Stimulated activated CD8-positive, alpha-beta memory T cell treated with anti-CD3 and anti-CD28 coated beads, Interleukin-4, amount 100 ng/mL, for 48 hours (primary cell): ENCODE measurements around the gene RCC2.

Experiments
- DNase-seq: peaks from one replicate; pipeline ENCODE4 v3.0.0-alpha.2; 2020

The RCC2 gene

GRCh38 chr1:17370618-17371017, 68.9 kb downstream of the RCC2 start:
- no peak for DNase-seq

GRCh38 chr1:17369466-17369865, 70.0 kb downstream of the RCC2 start:
- no peak for DNase-seq

GRCh38 chr1:17365293-17365692, 74.2 kb downstream of the RCC2 start:
- DNase-seq: no peak

- DNase-seq: no peak
Measured at GRCh38 chr1:17363771-17364170, 75.7 kb downstream of the RCC2 start.

- DNase-seq: no peak
Measured at GRCh38 chr1:17363351-17363750, 76.1 kb downstream of the RCC2 start.

- no peak for DNase-seq
Measured at GRCh38 chr1:17361687-17362086, 77.8 kb downstream of the RCC2 start.

- no peak for DNase-seq
Measured at GRCh38 chr1:17360272-17360956, 79.1 kb downstream of the RCC2 start.

GRCh38 chr1:17359808-17360207, 79.7 kb downstream of the RCC2 start:
- no peak for DNase-seq

- no peak for DNase-seq
Measured at GRCh38 chr1:17359031-17359430, 80.4 kb downstream of the RCC2 start.

- no peak for DNase-seq
Measured at GRCh38 chr1:17358557-17358956, 80.9 kb downstream of the RCC2 start.
